Endodermal cell (in vitro differentiated cells): ENCODE results near the gene ERMP1. TPM values are rescaled to one million over a fixed set of nuclear protein-coding genes. Genes with fewer than 3 reads are reported as not detected.

Experiments
- DNase-seq: peaks from one replicate; pipeline ENCODE4 v3.0.0-alpha.2; 2017
- H3K27ac ChIP-seq: 2 replicates; pipeline ENCODE4 v1.5.1; 2013; ENCODE audit warnings: mild to moderate bottlenecking, low read depth, low read length, moderate library complexity
- H3K27me3 ChIP-seq: 2 replicates; pipeline ENCODE4 v1.6.1; 2013; ENCODE audit warnings: mild to moderate bottlenecking, low read length, moderate library complexity; ENCODE audit not compliant: insufficient read depth, control insufficient read depth, poor library complexity, severe bottlenecking
- H3K36me3 ChIP-seq: 2 replicates; pipeline ENCODE4 v1.7.0; 2013; ENCODE audit warnings: mild to moderate bottlenecking, low read length, moderate library complexity; ENCODE audit not compliant: control insufficient read depth, insufficient read depth
- H3K4me1 ChIP-seq: one replicate; pipeline ENCODE4 v1.7.0; 2013; ENCODE audit warnings: low read length; ENCODE audit not compliant: control insufficient read depth, insufficient read depth
- H3K4me3 ChIP-seq: 2 replicates; pipeline ENCODE4 v1.5.1; 2013; ENCODE audit warnings: mild to moderate bottlenecking, low read length, moderate library complexity
- H3K9ac ChIP-seq: 2 replicates; pipeline ENCODE4 v1.6.1; 2013; ENCODE audit warnings: mild to moderate bottlenecking, low read length, moderate library complexity; ENCODE audit not compliant: poor library complexity, severe bottlenecking; ENCODE audit errors: extremely low read depth
- H3K9me3 ChIP-seq: 2 replicates; pipeline ENCODE4 v1.6.1; 2013; ENCODE audit warnings: mild to moderate bottlenecking, low read length, moderate library complexity; ENCODE audit not compliant: control insufficient read depth
- H3K27ac Mint-ChIP-seq: 2 replicates; pipeline ENCODE4 v1.8.0; 2020; ENCODE audit warnings: mixed read lengths
- H3K27me3 Mint-ChIP-seq: 2 replicates; pipeline ENCODE4 v1.8.0; 2021; ENCODE audit warnings: mild to moderate bottlenecking, mixed read lengths; ENCODE audit not compliant: insufficient read depth
- H3K36me3 Mint-ChIP-seq: 2 replicates; pipeline ENCODE4 v1.8.0; 2020; ENCODE audit warnings: low read depth, mixed read lengths
- H3K4me1 Mint-ChIP-seq: 2 replicates; pipeline ENCODE4 v1.8.0; 2020; ENCODE audit warnings: mixed read lengths
- H3K4me3 Mint-ChIP-seq: 2 replicates; pipeline ENCODE4 v1.8.0; 2020; ENCODE audit warnings: mild to moderate bottlenecking, moderate library complexity, mixed read lengths
- H3K9me3 Mint-ChIP-seq: 2 replicates; pipeline ENCODE4 v1.8.0; 2020; ENCODE audit warnings: mild to moderate bottlenecking, mixed read lengths
- WGBS, 2 experiments: methylation state at CpG; one replicate each; pipeline versions ENCODE4 v1.1.5 to v1.1.7; 2013; ENCODE audit warnings: missing lambda C conversion rate in 2 of 2, mixed read lengths in 1 of 2; ENCODE audit not compliant: insufficient coverage in 1 of 2, insufficient read length in 1 of 2; 5-methylcytosine and 5-hydroxymethylcytosine counted together
- total RNA-seq, 2 donors: library from RNA; stranded (reverse); fragmentation: NEBNext Ultra II Directional in 1 of 2; extraction: Animal tissue kit (Norgen Biotek cat#: 25700) in 1 of 2; gene quantifications; 2 replicates in 1 of 2; 3 replicates in 1 of 2; pipeline ENCODE4 v1.2.1, GENCODE V29; 2021
- TF ChIP-seq, protein P1 (sequence below): fragments of 200-600 bp; sonication (generic); conservative IDR thresholded peaks from 2 replicates; pipeline ENCODE4 v1.5.0; 2021; ENCODE audit warnings: antibody characterized with exemption, mild to moderate bottlenecking

ERMP1 gene
- total RNA-seq, 2 donors from 2014 or later: 22.8 to 36.0 TPM

- Histone ChIP-seq H3K27me3 (no peaks in the 10 kb centered on the region), H3K9ac (no peak overlapping the region), H3K4me1 (no peaks in the 10 kb centered on the region), H3K9me3 (no peaks in the 10 kb centered on the region), H3K36me3 (peaks cover 45% of the 10 kb centered on the region), H3K27ac (no peak overlapping the region), H3K4me3 (no peak overlapping the region)
- DNase-seq: no peak
- H3K4me1 Mint-ChIP-seq: no peaks in the 10 kb centered on the region
- no peaks in the 10 kb centered on the region for H3K9me3 Mint-ChIP-seq
- TF ChIP-seq, protein P1, sequence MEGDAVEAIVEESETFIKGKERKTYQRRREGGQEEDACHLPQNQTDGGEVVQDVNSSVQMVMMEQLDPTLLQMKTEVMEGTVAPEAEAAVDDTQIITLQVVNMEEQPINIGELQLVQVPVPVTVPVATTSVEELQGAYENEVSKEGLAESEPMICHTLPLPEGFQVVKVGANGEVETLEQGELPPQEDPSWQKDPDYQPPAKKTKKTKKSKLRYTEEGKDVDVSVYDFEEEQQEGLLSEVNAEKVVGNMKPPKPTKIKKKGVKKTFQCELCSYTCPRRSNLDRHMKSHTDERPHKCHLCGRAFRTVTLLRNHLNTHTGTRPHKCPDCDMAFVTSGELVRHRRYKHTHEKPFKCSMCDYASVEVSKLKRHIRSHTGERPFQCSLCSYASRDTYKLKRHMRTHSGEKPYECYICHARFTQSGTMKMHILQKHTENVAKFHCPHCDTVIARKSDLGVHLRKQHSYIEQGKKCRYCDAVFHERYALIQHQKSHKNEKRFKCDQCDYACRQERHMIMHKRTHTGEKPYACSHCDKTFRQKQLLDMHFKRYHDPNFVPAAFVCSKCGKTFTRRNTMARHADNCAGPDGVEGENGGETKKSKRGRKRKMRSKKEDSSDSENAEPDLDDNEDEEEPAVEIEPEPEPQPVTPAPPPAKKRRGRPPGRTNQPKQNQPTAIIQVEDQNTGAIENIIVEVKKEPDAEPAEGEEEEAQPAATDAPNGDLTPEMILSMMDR: no peak
- H3K36me3 Mint-ChIP-seq: peaks cover 22% of the 10 kb centered on the region
- H3K27me3 Mint-ChIP-seq: no peaks in the 10 kb centered on the region
- no peak overlapping the region for H3K4me3 Mint-ChIP-seq
- 86 to 96% methylated on average over 1 to 2 of the region's 2 CpGs for WGBS, 2 experiments
- no peak overlapping the region for H3K27ac Mint-ChIP-seq
These were observed 14.3 kb downstream of the ERMP1 start for GRCh38 chr9:5818424-5819142.

DNA sequence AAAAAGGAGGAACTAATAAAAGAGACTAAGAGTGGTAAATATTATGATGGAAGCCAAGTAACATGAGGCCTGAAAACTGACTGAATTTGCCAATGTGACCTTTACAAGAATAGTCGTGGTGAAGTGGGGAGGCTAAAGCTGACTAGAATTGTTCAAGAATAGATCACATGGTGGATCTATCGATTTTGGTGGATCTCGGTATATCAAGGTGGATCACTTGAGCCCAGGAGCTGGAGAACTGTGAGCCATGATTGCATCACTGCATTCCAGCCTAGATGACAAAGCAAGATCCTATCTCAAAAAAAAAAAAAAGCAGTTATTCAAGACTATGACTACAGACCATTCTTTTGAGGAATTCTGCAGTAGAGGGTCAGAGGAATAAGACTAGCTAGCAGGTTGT lies 15.1 kb downstream of the ERMP1 start:
- Histone ChIP-seq H3K9ac (no peak overlapping the region), H3K36me3 (peaks cover 38% of the 10 kb centered on the region), H3K9me3 (no peaks in the 10 kb centered on the region), H3K27ac (no peak overlapping the region), H3K4me1 (no peaks in the 10 kb centered on the region), H3K27me3 (no peaks in the 10 kb centered on the region), H3K4me3 (no peak overlapping the region)
- H3K27me3 Mint-ChIP-seq: no peaks in the 10 kb centered on the region
- TF ChIP-seq, protein P1: no peak
- peak overlapping the region; percentile 14 for H3K27ac Mint-ChIP-seq
- no peak for DNase-seq
- no peak overlapping the region for H3K4me3 Mint-ChIP-seq
- no peaks in the 10 kb centered on the region for H3K9me3 Mint-ChIP-seq
- WGBS, 2 experiments: 93 to 95% methylated on average over 3 of the region's 3 CpGs
- H3K4me1 Mint-ChIP-seq: no peaks in the 10 kb centered on the region
- H3K36me3 Mint-ChIP-seq: peaks cover 22% of the 10 kb centered on the region

DNA sequence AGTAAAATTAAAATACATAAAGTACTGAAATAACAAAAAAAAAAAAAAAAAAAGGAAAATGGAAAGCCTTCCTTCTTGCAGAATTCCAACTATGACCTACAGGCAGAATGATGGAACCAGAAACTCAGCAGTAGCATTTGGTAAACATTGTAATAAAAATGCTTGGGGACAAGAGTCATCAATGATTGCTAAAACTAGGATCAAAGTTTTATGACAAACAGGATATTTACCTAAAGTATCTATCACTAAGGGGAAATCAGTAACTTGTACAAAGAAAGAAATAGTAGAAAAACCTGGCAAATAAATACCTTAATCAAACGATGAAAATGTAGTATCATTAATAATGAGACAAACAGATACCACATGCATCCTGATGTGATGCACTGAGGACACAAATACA lies 17.5 kb downstream of the ERMP1 start:
- no peaks in the 10 kb centered on the region for H3K9me3 ChIP-seq
- no peak for DNase-seq
- H3K36me3 ChIP-seq: peaks cover 35% of the 10 kb centered on the region
- Mint-ChIP-seq H3K27ac (no peak overlapping the region), H3K4me1 (no peaks in the 10 kb centered on the region), H3K4me3 (no peak overlapping the region), H3K27me3 (no peaks in the 10 kb centered on the region), H3K9me3 (no peaks in the 10 kb centered on the region), H3K36me3 (peaks cover 15% of the 10 kb centered on the region)
- TF ChIP-seq, protein P1: no peak
- no peak overlapping the region for H3K4me3 ChIP-seq
- H3K9ac ChIP-seq: no peak overlapping the region
- no peaks in the 10 kb centered on the region for H3K27me3 ChIP-seq
- no peak overlapping the region for H3K27ac ChIP-seq
- no peaks in the 10 kb centered on the region for H3K4me1 ChIP-seq
- WGBS, 2 experiments: no CpG with 5 or more reads among the region's 1 CpG
